Posterior cingulate gyrus (tissue), 11 donors: ENCODE data around the gene IGFLR1.

Experiments used
- DNase-seq, 10 donors: peaks; one replicate each; pipeline versions ENCODE4 v3.0.0 to v3.0.0-alpha.2; 2020 to 2021; ENCODE audit warnings: mixed read lengths in 3 of 10
- intact Hi-C: fragments of 100-400 bp; cut with DNase I; formaldehyde crosslinking; loops from one replicate; pipeline ENCODE4 v1.15.1; 2023

Gene IGFLR1

DNA sequence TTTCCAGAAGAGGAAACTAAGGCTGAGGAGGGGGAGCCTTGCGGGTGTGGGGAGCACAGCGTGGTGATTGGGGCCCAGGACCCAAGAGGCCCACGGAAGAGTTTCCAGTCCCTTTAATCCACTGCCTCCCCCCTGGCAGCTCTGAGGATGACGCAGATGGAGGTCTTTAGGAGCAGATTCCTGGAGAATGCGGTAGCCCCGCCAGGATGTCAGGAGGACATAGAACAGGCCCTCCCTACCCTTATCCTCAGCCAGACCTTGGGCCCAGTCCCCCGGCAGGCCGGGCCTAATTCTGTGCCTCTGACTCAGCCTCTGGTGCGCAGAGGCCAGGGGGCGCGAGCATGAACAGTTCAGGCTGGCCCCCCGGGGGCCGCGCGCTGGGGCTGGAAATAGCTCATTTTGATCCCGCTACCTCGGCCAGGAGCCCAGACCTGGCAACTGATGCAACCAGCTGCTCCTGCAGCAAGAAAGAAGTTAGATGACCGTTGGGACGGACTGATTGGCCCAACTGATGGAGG is 15.0 kb upstream of the IGFLR1 start:
- DNase-seq = peak in 8 of 10 donors; percentile 36 to 92 (median 47)
- intact Hi-C loops = no loop called here

DNA sequence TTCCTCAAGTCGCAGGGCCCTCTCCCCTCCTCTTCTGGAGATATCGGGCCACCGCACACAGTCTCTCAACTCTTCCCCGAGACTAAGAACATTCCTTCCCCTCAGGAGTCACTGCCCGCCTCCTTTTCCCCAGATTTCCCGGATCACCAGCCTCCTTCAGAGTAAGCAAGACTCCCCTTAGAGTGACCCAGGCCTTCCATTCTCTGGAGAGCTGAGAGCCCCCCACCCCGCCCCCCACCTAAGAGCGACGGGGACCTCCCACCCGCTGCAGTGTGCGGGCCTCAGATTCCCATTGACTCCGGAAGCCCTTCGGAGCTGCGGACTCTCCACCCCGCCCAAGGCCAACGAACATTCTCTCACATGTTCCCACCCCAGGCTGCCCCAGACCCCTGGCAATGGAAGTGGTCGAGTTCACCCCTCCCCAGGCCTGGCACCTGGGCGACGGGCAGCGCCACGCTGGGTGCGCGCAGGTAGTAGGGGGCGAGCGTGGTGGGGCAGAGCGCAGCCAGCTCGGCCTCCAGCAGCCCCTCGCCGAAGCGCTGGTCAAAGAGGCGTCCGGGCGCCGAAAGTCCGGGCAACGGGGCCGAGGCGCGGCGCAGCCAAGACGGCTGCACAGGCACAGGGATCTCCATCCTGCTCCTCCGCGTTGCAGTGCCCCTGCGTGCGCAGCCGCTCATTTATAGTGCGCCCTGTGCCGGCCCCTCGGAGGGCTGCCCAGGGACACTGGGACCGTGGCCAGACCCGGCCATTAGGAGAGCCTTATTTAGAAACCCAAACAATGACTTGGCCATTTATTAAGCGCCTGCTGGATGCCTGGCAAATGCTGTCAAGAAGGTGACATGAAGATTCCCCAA is 14.4 kb upstream of the IGFLR1 start, which contains the start of gene HSPB6:
TSS of gene HSPB6 (minus strand) at position 653 of the 854 bp plus-strand sequence. CDS start at position 632, 21 bp downstream.
- intact Hi-C loops = no loop called here
- peak in 2 of 10 donors; percentile 85 to 88 for DNase-seq

DNA sequence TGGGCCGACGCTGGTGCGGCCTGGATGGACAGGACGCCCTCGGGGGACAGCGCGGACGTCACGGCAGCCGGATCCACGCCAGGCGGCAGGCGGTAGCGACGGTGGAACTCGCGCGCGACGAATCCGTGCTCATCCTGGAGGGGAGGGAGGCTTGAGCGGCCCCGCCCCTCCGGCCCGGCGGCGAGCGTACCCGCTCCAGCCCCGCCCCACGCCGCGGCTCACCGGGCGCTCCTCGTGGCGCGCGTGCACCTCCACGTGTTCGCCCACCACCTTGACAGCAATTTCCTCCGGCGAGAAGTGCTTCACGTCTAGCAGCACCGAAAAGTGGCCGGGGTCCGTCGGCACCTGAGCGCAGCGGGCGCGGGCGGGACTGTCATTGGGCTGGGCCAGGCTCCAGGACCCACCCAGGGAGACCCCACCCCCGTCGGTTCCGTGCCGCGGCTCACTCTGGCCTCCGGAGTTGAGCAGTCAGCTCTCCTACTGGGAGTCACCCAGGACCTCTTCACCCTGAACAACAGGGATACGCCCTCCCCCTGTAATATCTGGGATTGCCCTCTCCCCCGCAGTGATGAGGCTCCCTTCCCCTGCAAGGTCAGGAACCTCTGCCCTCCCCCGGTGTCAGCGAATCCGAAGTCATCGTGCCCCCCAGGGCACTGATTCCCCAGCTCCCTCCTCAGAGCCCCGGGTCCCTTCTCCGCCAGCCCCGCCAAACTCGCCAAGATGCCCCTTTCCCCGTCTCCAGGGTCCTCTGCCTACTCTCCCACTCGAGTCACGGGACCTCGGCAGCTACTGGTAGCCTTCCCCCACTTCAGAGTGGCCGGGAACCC is 13.5 kb upstream of the IGFLR1 start:
- intact Hi-C loops = no loop called here
- DNase-seq = peak in 1 of 10 donors; percentile 86

DNA sequence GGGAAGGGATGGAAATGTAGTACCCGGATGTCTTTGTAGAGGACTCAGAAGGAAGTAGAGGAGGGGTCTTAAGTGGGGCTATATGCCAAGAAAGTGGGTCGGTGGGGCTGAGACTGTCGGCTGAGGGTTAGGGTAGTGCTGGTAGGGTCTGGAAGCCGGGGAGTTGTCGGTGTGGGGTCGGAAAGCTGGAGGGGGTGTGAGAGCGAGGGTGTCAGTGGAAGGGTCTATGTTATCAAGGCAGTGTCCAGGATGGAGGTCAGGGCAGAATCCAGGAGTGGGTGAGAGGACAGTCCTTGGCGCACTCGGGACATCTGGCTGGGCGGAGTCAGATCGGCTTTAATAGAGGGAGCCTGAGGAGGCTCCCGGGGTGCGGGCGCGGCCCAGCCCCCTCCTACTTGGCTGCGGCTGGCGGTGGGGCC is 12.9 kb upstream of the IGFLR1 start:
- peak in 1 of 10 donors; percentile 75 for DNase-seq
- intact Hi-C loops = no loop called here

DNA sequence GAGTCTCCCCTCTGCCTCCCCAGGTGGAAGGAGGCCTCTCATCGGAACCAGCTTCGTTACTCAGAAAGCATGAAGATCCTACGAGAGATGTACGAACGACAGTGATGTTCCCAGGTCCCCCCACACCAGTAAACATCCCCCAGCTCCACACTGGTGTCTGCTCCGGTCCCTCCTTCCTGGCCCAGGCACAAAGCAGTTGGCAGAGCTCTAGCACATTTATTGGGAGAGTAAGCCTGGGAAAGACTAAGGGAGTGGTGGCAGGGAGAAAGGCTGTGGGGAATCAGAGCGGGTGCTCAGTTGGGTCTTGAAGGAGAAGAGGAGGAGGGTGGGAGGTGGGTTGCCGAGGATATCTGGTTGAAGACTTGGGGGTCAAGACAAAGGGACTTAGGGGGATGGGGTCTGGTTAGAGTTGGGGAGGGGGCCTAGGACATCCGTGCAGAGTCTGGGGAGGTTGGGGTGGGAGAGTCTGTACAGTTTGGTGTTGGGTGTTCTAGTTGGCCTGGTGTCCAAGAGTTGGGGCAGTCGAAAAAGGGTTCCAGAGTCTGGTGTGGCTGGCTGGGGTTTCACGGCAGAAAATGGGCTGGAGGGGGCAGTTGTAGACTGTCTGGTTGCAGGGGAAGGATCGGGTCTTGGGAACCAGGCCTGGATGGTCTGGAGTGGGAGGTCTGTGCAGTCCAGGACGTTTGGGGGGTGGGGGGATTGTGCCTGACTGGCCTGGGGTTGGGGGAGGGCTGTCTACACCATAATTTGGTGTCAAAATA is 12.3 kb upstream of the IGFLR1 start:
- intact Hi-C loops = no loop called here
- DNase-seq = no peak

GRCh38 chr19:35753634-35754369 is 11.6 kb upstream of the IGFLR1 start:
- no peak for DNase-seq
- intact Hi-C loops = no loop called here

GRCh38 chr19:35752746-35753350 is 10.6 kb upstream of the IGFLR1 start:
- intact Hi-C loops = no loop called here
- DNase-seq = peak in 1 of 10 donors; percentile 52

- intact Hi-C loops = no loop called here
- no peak for DNase-seq
These were observed 9.8 kb upstream of the IGFLR1 start for GRCh38 chr19:35751839-35752745.

GRCh38 chr19:35750167-35750566 is 7.9 kb upstream of the IGFLR1 start:
- intact Hi-C loops = no loop called here
- DNase-seq = peak in 1 of 10 donors; percentile 51

DNA sequence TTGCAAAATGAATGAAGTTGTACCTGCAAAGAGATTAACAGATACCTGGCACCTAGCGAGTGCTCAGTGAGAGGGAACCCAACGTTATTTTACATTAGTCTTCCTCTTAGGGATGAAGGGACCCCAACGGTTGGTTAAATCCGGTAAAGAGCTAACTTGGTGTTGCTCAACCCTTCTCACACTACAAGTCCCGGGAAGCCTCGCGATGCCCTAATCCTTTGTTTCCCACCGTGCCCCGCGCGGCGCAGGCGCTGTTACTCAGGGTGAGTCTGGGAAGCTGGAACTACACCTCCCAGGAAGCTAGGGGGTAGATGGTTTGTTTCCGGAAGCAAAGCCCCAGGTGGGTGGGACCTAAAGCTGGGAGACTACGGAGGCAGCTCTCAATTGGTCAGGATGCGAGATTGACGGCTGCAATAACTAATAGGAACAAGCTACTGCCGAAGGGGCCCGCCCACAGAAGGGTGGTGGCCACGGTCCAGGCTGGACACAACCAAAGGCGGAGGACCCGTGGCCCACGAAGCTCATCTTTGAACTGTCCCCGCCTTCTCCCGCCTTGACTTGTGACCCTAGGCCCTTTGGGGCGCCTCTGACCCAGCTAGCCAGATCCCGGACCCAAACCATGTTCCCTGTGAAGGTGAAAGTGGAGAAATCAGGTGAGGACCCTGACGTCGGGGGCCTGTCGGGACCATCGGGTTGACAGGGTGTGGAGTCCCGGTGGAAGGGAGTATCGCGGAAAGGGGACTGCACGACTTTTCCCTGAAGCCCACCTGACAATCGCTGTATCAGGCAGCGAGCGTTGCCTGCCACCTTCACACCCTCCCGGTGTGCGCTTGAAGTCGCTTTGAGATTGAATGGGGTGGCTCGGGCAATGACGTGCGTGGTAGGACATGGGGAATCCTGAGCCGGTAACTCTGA is 6.1 kb upstream of the IGFLR1 start, which contains the start of gene LIN37:
TSS of gene LIN37 (plus strand) at position 471 of the 915 bp plus-strand sequence. CDS start at position 620, 149 bp downstream.
- intact Hi-C loops = loop anchor here (1.0 kb wide), 1 partner anchor 10 kb away; the partner anchor contains the start of gene PROSER3
- DNase-seq = peak; percentile 99 to 100 (median 100)

DNA sequence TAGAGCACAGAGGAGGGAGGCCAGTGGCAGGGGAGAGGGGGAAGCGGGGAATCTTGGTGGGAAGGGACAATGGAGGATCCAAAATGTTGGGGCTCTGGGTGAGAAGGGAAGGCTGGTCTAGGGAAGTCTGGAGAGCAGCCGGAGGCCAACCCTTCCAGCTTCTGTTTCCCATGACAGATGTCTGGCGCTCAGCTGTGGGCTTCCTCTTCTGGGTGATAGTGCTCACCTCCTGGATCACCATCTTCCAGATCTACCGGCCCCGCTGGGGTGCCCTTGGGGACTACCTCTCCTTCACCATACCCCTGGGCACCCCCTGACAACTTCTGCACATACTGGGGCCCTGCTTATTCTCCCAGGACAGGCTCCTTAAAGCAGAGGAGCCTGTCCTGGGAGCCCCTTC is 4.3 kb upstream of the IGFLR1 start:
- DNase-seq = no peak
- intact Hi-C loops = no loop called here

DNA sequence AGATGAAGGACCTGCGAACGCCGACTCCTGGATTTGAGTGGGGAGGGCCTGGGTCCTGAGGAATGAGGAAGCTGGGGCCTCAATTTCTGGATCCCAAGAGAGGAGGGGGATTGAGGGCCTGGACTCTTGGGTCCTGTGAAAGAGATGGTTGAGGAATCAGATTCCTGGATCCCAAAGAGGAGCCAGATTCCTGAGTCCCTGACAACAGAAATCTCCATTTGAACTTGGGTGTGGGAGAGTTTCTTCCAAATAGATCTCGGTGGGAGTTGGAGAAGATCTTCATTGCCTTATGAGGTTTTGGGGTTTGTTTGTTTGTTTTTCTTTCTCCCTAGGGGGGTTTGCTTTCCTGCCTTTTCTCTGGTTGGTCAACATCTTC is 3.8 kb upstream of the IGFLR1 start:
- intact Hi-C loops = no loop called here
- peak in 1 of 10 donors; percentile 61 for DNase-seq

GRCh38 chr19:35745328-35746086 is 3.3 kb upstream of the IGFLR1 start, which contains the start of the genes PSENEN and U2AF1L4:
Gene PSENEN, plus strand, starts transcription at chr19:35745651. Its CDS starts 280 bp downstream, at chr19:35745931.
Gene U2AF1L4, minus strand, starts transcription at chr19:35745418. Its CDS starts 27 bp downstream, at chr19:35745391.
- DNase-seq = peak; percentile 91 to 100 (median 97)
- intact Hi-C loops = no loop called here

DNA sequence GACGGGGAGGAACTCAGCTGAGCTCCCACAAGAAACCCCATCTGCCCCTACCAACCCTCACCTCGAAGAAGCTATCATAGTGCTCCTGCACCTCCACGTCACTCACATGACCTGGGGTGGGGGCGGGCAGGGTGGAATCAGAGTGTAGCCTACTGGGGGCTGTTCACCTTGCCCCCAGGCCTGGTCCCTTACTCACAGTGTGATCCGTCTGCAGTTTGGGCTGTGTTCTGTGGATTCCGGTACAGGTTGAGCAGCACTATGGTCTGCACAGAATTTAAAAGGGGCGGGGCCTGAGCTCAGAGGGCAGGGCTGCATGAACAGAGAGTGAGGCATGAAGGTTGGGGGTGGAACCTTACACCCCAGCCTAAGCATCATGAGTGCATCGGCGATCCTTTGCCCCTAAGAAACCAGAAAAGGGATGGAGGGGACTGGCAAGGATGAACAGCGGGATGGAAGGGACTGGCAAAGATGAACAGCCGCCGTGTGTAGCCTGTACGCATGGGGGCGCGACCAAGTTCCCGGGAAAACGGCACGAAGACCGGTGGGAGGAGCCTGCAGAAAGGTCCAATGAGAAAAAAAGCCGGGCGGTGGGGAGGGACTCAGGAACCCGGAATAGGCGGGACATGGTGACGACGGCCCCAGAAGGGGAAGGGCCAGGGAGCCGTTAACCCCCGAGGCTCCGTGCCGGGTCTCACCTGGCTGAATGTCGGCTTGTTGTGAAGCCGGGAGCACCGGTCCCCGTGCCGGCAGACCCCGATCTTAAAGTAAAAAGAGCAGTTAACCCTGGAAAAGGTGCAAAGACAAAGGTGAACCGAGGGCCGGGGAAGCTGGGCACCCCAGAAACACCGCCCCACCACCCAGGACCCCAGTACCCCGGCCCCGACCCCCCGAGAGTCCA is 2.4 kb upstream of the IGFLR1 start:
- peak; percentile 93 to 99 (median 96) for DNase-seq
- intact Hi-C loops = no loop called here
